H1 (cell line): ENCODE measurements around the gene RHOT1. TPM values are rescaled to one million over a fixed set of nuclear protein-coding genes. Genes with fewer than 3 reads are reported as not detected.

Experiments used
- ATF2 ChIP-seq: IDR thresholded peaks from 2 replicates; pipeline ENCODE4 v1.6.1; 2012; ENCODE audit warnings: low read length, inconsistent platforms
- GABPA ChIP-seq: IDR thresholded peaks from 2 replicates; pipeline ENCODE4 v1.6.1; 2011; ENCODE audit warnings: mild to moderate bottlenecking, low read length, moderate library complexity, borderline replicate concordance; ENCODE audit not compliant: insufficient read depth
- POLR2AphosphoS5 ChIP-seq: IDR thresholded peaks from 2 replicates; pipeline ENCODE4 v1.6.1; 2011; ENCODE audit warnings: low read depth, low read length
- SIRT6 ChIP-seq: IDR thresholded peaks from one replicate; pipeline ENCODE4 v1.7.1; 2012; ENCODE audit warnings: low read length, inconsistent platforms
- SP2 ChIP-seq: IDR thresholded peaks from 2 replicates; pipeline ENCODE4 v1.6.1; 2012; ENCODE audit warnings: mild to moderate bottlenecking, low read length, inconsistent platforms
- polyA plus RNA-seq, 7 experiments: library from polyadenylated mRNA; depleted of rRNA in 3 of 7; stranded (reverse) in 5 of 7; unstranded in 2 of 7; fragments of >200 nt in 5 of 7; fragments of 200-250 nt in 2 of 7; gene quantifications; 1 replicate in 5 of 7; 2 replicates in 1 of 7; 4 replicates in 1 of 7; pipeline versions ENCODE4 v1.2.1 to v1.2.3, GENCODE V29; 2011 to 2013; ENCODE audit warnings: missing spikeins in 2 of 7, mixed read lengths in 2 of 7
- total RNA-seq: library from RNA; stranded (reverse); fragmentation: NEBNext Ultra II Directional; extraction: Animal tissue kit (Norgen Biotek cat#: 25700); gene quantifications from 2 replicates; pipeline ENCODE4 v1.2.1, GENCODE V29; 2021

RHOT1 gene
- total and polyA plus RNA-seq, 2 of the 8 experiments (the other 6 are each of a cell fraction or from before 2014, with no cell fraction given) = 34.2 to 38.2 TPM

- TF ChIP-seq ATF2 = no peak
- TF ChIP-seq SIRT6 = no peak
- no peak for TF ChIP-seq POLR2AphosphoS5
- no peak for TF ChIP-seq SP2
- TF ChIP-seq GABPA = no peak
These were observed 126.5 kb downstream of the RHOT1 start (continued) for GRCh38 chr17:32268734-32269288.
